ENCODE measurements around the gene HOXA11. TPM values are rescaled to one million over a fixed set of nuclear protein-coding genes. Genes with fewer than 3 reads are reported as not detected.
A peak's percentile ranks its signal among the peaks of the same experiment; 100 is the strongest.

HOXA11 gene
- total RNA-seq, 1 donor from 2014 or later = not detected

DNA sequence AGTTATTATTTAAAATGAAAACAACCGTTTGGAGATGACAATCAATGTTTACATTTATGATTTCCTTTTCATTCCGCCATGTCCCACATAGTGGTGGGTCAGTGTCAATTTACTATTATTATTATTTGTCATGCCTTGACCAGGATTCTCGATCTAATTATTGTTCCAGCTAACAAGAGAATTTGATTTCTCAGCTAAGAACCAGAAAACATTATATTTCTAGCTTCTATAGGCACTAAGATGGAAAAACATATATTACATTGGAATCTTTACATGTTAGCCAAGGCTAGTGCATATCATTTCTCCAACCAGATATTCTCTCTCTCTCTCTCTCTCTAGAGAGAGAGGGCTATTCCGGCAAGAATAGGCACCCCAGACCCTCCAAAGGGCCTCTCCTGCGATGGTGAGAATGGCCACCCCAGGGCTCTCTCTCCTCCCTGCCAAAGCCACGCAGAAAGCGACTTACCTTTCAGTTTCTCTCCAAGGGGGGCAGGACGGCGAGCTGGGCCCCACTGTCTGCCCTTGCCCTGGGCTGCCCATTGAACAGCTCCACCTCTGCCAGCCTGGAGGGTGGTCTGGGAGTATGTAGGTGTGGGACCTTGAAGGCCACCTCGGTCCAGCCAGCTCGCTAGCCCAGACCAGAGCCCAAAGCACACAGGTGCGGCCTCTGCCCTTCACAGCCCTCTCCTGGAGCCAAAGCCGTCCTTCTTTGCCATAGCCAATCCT is 35.0 kb downstream of the HOXA11 start:
- Mint-ChIP-seq H3K9me3 (ENCODE audit: unreplicated experiment) (no peaks in the 10 kb centered on the region), H3K27ac (ENCODE audit: unreplicated experiment) (no peak overlapping the region), H3K4me1 (ENCODE audit: unreplicated experiment) (peaks cover 23% of the 10 kb centered on the region), H3K36me3 (ENCODE audit: low read depth, unreplicated experiment) (peaks cover 4% of the 10 kb centered on the region), H3K27me3 (ENCODE audit: unreplicated experiment) (peaks cover 61% of the 10 kb centered on the region), H3K4me3 (ENCODE audit: unreplicated experiment) (no peak overlapping the region)
- TF ChIP-seq, protein P1, sequence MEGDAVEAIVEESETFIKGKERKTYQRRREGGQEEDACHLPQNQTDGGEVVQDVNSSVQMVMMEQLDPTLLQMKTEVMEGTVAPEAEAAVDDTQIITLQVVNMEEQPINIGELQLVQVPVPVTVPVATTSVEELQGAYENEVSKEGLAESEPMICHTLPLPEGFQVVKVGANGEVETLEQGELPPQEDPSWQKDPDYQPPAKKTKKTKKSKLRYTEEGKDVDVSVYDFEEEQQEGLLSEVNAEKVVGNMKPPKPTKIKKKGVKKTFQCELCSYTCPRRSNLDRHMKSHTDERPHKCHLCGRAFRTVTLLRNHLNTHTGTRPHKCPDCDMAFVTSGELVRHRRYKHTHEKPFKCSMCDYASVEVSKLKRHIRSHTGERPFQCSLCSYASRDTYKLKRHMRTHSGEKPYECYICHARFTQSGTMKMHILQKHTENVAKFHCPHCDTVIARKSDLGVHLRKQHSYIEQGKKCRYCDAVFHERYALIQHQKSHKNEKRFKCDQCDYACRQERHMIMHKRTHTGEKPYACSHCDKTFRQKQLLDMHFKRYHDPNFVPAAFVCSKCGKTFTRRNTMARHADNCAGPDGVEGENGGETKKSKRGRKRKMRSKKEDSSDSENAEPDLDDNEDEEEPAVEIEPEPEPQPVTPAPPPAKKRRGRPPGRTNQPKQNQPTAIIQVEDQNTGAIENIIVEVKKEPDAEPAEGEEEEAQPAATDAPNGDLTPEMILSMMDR (IDR thresholded peaks at IDR 0.05; ENCODE audit: unreplicated experiment) = no peak
- no peak for DNase-seq (ENCODE audit: low spot score)

DNA sequence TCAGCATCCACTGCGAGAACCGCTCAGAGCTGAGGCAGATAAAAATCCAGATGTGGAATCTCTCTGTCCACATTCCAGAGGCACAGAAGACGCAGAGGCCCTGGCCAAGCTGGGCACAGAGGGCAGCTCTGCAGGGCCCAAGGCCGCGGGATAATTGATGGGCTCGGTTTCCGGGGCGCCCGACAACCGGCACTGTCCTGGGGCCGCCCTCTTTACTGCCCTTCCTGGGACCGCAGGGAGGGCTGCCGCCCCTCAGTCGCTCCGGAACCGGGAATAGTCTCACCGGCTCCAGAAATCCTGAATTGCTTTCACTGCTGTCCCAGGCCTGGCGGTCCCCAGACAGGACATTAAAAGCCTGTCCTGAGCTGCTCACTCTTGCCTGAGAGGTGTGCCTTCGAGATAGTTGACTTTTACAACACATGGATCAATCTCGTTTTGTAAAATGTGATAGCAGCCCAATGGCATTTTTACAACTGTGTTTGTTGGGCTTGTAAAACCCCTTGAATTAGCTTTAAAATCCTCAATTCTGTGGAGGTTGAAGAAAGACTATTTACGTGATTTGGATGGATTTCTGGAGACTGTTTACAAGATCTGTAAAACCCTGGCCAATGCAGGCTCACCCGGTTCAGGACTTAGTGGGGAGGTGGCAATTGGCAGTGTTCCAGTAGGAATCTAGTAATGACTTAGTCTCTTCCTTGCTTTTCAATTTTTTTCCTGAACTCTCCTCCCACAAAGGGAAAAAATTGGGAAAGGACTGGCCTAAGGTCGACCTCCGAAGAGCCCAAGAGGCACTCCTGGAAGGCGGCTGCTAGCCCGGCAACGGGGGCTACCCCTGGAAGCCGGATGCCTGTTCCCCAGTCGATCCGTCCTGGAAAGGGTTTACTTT is 36.0 kb downstream of the HOXA11 start:
- Mint-ChIP-seq H3K27ac (ENCODE audit: unreplicated experiment) (no peak overlapping the region), H3K4me3 (ENCODE audit: unreplicated experiment) (no peak overlapping the region)
- DNase-seq (ENCODE audit: low spot score) = no peak

DNA sequence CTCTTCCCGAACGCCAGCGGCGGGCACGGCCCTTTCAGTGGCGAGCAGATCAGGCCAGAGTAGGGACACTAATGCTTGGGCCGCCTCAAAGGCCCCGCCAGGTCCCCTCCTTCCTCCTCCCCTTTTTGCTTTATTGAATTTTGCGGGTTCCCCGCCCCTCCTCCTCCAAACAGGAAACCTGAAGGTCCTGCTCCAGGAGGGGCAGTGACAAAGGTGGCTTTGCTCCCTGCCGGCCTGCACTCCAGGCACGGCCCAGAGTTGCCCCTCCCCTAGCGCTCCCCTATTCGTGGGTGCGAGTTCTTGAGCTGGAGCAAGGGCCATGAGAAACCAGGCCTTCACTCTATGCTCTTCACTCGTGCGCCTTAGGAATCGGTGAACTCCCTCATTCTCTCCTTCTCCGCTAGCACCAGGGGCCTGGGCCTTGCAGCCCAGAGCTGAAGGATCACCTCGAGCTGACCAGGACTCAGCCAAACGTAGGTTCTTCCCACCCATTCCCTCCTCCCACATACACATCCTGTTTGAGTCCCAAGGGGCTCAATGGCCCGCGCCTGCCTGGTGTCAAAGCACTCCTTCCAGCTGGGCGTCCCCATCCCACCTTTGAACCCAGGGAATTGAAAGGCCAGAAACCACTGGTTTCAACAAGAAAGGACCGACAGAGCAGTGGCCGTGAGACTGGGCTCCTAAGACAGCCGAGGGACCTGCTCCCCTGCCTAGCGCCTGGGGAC is 36.8 kb downstream of the HOXA11 start:
- no peak for DNase-seq (ENCODE audit: low spot score)
- peak overlapping the region; percentile 56 for H3K4me3 Mint-ChIP-seq (ENCODE audit: unreplicated experiment)

More for the DNA sequence above, 36.0 kb downstream of the HOXA11 start:
- H3K36me3 Mint-ChIP-seq (ENCODE audit: low read depth, unreplicated experiment) = peaks cover 4% of the 10 kb centered on the region
- TF ChIP-seq, protein P1 (IDR thresholded peaks at IDR 0.05; ENCODE audit: unreplicated experiment) = no peak
- no peaks in the 10 kb centered on the region for H3K9me3 Mint-ChIP-seq (ENCODE audit: unreplicated experiment)
- H3K27me3 Mint-ChIP-seq (ENCODE audit: unreplicated experiment) = peaks cover 58% of the 10 kb centered on the region
- H3K4me1 Mint-ChIP-seq (ENCODE audit: unreplicated experiment) = peaks cover 24% of the 10 kb centered on the region

DNA sequence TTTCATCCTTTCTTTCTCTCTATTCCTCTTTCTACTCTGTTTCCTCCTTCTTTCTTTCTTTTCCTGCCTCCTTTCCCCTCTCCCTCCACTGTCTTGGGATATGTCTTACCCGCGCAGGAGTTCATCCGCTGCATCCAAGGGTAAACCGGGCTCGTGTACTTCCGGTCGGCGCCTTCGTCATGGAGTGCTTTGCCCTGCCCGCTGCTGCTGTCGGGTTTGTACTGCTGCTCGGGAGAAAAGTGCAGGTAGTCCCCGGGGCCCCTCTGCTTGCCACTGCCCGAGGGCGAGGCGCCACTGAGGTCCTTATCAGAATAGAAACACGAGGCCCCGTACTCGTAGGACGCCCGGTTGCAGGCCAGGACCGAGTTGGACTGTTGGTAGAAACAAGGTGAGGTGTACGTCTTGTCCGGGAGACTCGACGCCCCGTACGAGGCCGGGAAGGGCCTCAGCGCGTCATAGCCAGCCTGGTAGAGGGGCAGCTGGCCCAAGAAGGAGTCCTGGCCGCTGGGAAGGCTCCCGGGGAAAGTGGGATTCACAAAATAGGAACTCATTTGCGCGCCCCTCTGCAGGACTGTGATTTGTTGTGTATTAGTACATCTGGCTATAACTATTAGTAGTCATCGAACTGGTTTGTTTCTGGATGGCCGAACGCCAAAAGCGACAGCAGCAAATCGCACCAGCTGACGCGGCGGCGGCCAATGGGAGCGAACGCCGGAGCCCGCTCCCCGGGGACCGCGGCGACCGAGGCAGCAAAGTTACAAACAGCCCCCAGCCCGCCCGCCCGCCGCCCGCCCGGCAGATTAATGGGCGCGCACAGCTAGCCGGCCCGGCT is 37.6 kb downstream of the HOXA11 start, which contains the start of gene HOXA6:
Gene HOXA6, minus strand, starts transcription at position 576 of the 832 bp plus-strand sequence. Its CDS starts 25 bp downstream, at position 551.
- Mint-ChIP-seq H3K4me1 (ENCODE audit: unreplicated experiment) (peaks cover 26% of the 10 kb centered on the region), H3K36me3 (ENCODE audit: low read depth, unreplicated experiment) (peaks cover 4% of the 10 kb centered on the region), H3K4me3 (ENCODE audit: unreplicated experiment) (peak within 1 kb of the TSS; percentile 56), H3K27ac (ENCODE audit: unreplicated experiment) (no peak within 1 kb of the TSS), H3K9me3 (ENCODE audit: unreplicated experiment) (no peaks in the 10 kb centered on the region), H3K27me3 (ENCODE audit: unreplicated experiment) (peaks cover 56% of the 10 kb centered on the region)
- no peak for DNase-seq (ENCODE audit: low spot score)
- TF ChIP-seq, protein P1 (IDR thresholded peaks at IDR 0.05; ENCODE audit: unreplicated experiment) = no peak

More for the DNA sequence above, 36.8 kb downstream of the HOXA11 start:
- TF ChIP-seq, protein P1 (IDR thresholded peaks at IDR 0.05; ENCODE audit: unreplicated experiment) = no peak
- peaks cover 4% of the 10 kb centered on the region for H3K36me3 Mint-ChIP-seq (ENCODE audit: low read depth, unreplicated experiment)
- no peaks in the 10 kb centered on the region for H3K9me3 Mint-ChIP-seq (ENCODE audit: unreplicated experiment)
- H3K27ac Mint-ChIP-seq (ENCODE audit: unreplicated experiment) = no peak overlapping the region
- peaks cover 52% of the 10 kb centered on the region for H3K27me3 Mint-ChIP-seq (ENCODE audit: unreplicated experiment)
- H3K4me1 Mint-ChIP-seq (ENCODE audit: unreplicated experiment) = peaks cover 21% of the 10 kb centered on the region
